ENCODE results near the gene FLII. TPM values are rescaled to one million over a fixed set of nuclear protein-coding genes. Genes with fewer than 3 reads are reported as not detected.
A peak's percentile ranks its signal among the peaks of the same experiment; 100 is the strongest.

The FLII gene
- total and polyA plus RNA-seq, 2 of the 13 experiments (the other 11 are each of a cell fraction or from before 2014, with no cell fraction given): 130 to 303 TPM

DNA sequence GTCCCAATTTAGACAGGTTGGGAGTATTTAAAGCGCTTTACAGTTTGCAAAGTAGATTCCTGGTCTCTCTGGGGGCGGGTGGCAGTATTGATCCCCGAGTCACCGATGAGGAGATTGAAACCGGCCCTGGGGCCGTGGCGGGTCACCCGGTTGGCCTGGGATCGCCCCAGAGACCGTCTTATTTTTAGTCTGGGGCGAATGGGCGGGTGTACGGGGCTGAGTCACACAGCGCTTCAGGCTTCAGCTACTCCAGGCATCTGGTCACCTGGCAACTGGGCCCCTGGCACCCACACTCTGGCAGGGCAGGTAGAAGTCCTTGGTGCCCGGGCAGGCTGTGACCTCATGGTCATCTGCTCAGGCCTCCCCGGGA is 2.6 kb upstream of the FLII start (continued):
- TF ChIP-seq AKAP8 (CRISPR knock-in tag; IDR thresholded peaks at IDR 0.05) (0 out of 2 replicates have a peak, but pooled peaks have one; percentile 10), ZBTB38 (CRISPR knock-in tag; IDR thresholded peaks at IDR 0.05) (peak; percentile 5; the same call in 1 of the 2 replicates), FOSL2 (CRISPR knock-in tag; IDR thresholded peaks at IDR 0.05) (0 out of 2 replicates have a peak, but pooled peaks have one; percentile 17), KLF9 (CRISPR knock-in tag; IDR thresholded peaks at IDR 0.05; ENCODE audit: low read depth) (no peak), ARID2 (CRISPR knock-in tag; IDR thresholded peaks at IDR 0.05; ENCODE audit: borderline replicate concordance) (no peak), KAT7 (CRISPR knock-in tag; IDR thresholded peaks at IDR 0.05; ENCODE audit: borderline replicate concordance) (no peak), SYNCRIP (IDR thresholded peaks at IDR 0.05; ENCODE audit: insufficient read depth, low read depth, low read length) (no peak), ZNF136 (CRISPR knock-in tag; IDR thresholded peaks at IDR 0.05; ENCODE audit: low read depth) (no peak), NCOA5 (CRISPR knock-in tag; IDR thresholded peaks at IDR 0.05) (no peak), XBP1 (CRISPR knock-in tag; IDR thresholded peaks at IDR 0.05) (no peak), ZNF558 (CRISPR knock-in tag; IDR thresholded peaks at IDR 0.05; ENCODE audit: borderline replicate concordance) (0 out of 2 replicates have a peak, but pooled peaks have one; percentile 6)
- TF ChIP-seq, protein P1, sequence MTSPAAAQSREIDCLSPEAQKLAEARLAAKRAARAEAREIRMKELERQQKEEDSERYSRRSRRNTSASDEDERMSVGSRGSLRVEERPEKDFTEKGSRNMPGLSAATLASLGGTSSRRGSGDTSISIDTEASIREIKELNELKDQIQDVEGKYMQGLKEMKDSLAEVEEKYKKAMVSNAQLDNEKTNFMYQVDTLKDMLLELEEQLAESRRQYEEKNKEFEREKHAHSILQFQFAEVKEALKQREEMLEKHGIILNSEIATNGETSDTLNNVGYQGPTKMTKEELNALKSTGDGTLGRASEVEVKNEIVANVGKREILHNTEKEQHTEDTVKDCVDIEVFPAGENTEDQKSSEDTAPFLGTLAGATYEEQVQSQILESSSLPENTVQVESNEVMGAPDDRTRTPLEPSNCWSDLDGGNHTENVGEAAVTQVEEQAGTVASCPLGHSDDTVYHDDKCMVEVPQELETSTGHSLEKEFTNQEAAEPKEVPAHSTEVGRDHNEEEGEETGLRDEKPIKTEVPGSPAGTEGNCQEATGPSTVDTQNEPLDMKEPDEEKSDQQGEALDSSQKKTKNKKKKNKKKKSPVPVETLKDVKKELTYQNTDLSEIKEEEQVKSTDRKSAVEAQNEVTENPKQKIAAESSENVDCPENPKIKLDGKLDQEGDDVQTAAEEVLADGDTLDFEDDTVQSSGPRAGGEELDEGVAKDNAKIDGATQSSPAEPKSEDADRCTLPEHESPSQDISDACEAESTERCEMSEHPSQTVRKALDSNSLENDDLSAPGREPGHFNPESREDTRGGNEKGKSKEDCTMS (CRISPR knock-in tag; conservative IDR thresholded peaks at IDR 0.05): no peak
- TF ChIP-seq, protein P2, sequence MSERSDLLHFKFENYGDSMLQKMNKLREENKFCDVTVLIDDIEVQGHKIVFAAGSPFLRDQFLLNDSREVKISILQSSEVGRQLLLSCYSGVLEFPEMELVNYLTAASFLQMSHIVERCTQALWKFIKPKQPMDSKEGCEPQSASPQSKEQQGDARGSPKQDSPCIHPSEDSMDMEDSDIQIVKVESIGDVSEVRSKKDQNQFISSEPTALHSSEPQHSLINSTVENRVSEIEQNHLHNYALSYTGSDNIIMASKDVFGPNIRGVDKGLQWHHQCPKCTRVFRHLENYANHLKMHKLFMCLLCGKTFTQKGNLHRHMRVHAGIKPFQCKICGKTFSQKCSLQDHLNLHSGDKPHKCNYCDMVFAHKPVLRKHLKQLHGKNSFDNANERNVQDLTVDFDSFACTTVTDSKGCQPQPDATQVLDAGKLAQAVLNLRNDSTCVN (CRISPR knock-in tag; IDR thresholded peaks at IDR 0.05; ENCODE audit: borderline replicate concordance): no peak
- TF ChIP-seq, protein P3, sequence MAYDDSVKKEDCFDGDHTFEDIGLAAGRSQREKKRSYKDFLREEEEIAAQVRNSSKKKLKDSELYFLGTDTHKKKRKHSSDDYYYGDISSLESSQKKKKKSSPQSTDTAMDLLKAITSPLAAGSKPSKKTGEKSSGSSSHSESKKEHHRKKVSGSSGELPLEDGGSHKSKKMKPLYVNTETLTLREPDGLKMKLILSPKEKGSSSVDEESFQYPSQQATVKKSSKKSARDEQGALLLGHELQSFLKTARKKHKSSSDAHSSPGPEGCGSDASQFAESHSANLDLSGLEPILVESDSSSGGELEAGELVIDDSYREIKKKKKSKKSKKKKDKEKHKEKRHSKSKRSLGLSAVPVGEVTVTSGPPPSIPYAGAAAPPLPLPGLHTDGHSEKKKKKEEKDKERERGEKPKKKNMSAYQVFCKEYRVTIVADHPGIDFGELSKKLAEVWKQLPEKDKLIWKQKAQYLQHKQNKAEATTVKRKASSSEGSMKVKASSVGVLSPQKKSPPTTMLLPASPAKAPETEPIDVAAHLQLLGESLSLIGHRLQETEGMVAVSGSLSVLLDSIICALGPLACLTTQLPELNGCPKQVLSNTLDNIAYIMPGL (CRISPR knock-in tag; IDR thresholded peaks at IDR 0.05; ENCODE audit: borderline replicate concordance in 1 of 2, low read depth in 1 of 2): no peak
- TF ChIP-seq, protein P4, sequence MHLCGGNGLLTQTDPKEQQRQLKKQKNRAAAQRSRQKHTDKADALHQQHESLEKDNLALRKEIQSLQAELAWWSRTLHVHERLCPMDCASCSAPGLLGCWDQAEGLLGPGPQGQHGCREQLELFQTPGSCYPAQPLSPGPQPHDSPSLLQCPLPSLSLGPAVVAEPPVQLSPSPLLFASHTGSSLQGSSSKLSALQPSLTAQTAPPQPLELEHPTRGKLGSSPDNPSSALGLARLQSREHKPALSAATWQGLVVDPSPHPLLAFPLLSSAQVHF (CRISPR knock-in tag; IDR thresholded peaks at IDR 0.05): no peak
- TF ChIP-seq, protein P5, sequence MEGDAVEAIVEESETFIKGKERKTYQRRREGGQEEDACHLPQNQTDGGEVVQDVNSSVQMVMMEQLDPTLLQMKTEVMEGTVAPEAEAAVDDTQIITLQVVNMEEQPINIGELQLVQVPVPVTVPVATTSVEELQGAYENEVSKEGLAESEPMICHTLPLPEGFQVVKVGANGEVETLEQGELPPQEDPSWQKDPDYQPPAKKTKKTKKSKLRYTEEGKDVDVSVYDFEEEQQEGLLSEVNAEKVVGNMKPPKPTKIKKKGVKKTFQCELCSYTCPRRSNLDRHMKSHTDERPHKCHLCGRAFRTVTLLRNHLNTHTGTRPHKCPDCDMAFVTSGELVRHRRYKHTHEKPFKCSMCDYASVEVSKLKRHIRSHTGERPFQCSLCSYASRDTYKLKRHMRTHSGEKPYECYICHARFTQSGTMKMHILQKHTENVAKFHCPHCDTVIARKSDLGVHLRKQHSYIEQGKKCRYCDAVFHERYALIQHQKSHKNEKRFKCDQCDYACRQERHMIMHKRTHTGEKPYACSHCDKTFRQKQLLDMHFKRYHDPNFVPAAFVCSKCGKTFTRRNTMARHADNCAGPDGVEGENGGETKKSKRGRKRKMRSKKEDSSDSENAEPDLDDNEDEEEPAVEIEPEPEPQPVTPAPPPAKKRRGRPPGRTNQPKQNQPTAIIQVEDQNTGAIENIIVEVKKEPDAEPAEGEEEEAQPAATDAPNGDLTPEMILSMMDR (CRISPR knock-in tag; IDR thresholded peaks at IDR 0.05): no peak
- TF ChIP-seq, protein P6, sequence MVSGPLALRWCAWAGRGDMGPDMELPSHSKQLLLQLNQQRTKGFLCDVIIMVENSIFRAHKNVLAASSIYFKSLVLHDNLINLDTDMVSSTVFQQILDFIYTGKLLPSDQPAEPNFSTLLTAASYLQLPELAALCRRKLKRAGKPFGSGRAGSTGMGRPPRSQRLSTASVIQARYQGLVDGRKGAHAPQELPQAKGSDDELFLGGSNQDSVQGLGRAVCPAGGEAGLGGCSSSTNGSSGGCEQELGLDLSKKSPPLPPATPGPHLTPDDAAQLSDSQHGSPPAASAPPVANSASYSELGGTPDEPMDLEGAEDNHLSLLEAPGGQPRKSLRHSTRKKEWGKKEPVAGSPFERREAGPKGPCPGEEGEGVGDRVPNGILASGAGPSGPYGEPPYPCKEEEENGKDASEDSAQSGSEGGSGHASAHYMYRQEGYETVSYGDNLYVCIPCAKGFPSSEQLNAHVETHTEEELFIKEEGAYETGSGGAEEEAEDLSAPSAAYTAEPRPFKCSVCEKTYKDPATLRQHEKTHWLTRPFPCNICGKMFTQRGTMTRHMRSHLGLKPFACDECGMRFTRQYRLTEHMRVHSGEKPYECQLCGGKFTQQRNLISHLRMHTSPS (CRISPR knock-in tag; IDR thresholded peaks at IDR 0.05; ENCODE audit: low read depth): peak; percentile 40; the same call in 1 of the 2 replicates

All from HepG2 (cell line).